Nephron (organoid): ENCODE measurements around the gene TBCD.
A peak's percentile ranks its signal among the peaks of the same experiment; 100 is the strongest.

ENCODE experiments used
- H3K27ac Mint-ChIP-seq, 3 experiments: 2 replicates each; pipeline ENCODE4 v1.8.0; 2020; ENCODE audit warnings: mixed read lengths in 3 of 3, mild to moderate bottlenecking in 2 of 3, moderate library complexity in 1 of 3
- H3K27me3 Mint-ChIP-seq: 2 replicates; pipeline ENCODE4 v1.8.0; 2021; ENCODE audit warnings: low read depth, mild to moderate bottlenecking, moderate library complexity, mixed read lengths
- H3K36me3 Mint-ChIP-seq: 2 replicates; pipeline ENCODE4 v1.8.0; 2020; ENCODE audit warnings: low read depth, mixed read lengths
- H3K4me1 Mint-ChIP-seq: 2 replicates; pipeline ENCODE4 v1.8.0; 2020; ENCODE audit warnings: mixed read lengths
- H3K4me3 Mint-ChIP-seq, 3 experiments: 2 replicates each; pipeline ENCODE4 v1.8.0; 2020; ENCODE audit warnings: mild to moderate bottlenecking in 3 of 3, mixed read lengths in 3 of 3, moderate library complexity in 2 of 3
- H3K9me3 Mint-ChIP-seq: 2 replicates; pipeline ENCODE4 v1.8.0; 2020; ENCODE audit warnings: mixed read lengths
- TF ChIP-seq, protein P1 (sequence below), 3 experiments: fragments of 200-600 bp; sonication (generic); IDR thresholded peaks; one replicate each; pipeline ENCODE4 v1.5.0; 2021; ENCODE audit warnings: antibody characterized with exemption in 3 of 3; ENCODE audit not compliant: unreplicated experiment in 3 of 3

TBCD gene

DNA sequence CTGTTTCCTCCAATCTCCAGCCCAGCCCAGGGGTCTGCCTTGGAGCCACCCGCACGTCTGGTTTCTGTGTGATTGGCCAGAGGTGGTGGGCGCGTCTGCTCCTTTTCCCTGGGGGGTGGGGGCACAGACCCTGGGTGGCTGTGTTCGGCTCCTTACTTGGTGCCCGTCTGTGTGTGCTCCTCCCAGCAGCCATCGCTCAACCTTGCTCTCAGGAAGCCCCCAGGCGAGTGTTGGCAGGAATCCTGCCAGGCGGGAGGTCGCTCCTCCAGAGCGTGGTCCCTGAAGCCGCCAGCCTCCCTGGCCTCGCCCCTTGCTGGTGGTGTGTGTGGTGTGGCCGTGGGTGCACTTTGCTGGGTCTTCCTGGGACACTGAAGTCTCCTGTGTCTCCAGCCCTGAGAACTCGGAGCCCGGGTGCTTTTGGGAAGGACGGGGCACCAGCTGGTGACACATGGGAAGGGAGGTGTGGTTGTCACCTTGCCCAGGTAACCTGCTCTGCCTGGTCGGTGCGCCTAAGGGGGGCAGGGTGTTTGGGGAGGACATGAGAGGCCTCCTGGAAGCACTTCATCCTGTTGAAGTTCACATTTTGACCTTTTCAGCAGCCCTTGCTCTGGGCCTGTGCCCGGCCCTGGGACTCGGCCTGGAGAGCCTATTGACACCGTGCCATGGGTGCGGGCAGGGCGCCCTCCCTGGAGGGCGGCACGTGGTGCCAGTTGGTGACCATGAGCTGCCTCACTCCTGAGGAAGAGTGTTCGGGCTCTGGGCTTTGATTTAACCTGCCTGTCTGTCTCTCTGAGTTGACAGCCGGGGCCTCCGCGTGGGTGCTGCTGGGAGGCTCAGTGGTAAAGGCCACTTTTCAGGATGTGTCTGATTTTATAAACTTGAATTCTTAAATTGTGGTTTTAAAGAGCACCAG is 137.0 kb downstream of the TBCD start:
- Mint-ChIP-seq H3K9me3 (no peaks in the 10 kb centered on the region), H3K27ac (peak overlapping the region; percentile 86 to 94 (median 91)), H3K27me3 (peaks cover 4% of the 10 kb centered on the region), H3K4me3 (no peak overlapping the region), H3K36me3 (peaks cover 21% of the 10 kb centered on the region), H3K4me1 (peaks cover 80% of the 10 kb centered on the region)
- TF ChIP-seq, protein P1, sequence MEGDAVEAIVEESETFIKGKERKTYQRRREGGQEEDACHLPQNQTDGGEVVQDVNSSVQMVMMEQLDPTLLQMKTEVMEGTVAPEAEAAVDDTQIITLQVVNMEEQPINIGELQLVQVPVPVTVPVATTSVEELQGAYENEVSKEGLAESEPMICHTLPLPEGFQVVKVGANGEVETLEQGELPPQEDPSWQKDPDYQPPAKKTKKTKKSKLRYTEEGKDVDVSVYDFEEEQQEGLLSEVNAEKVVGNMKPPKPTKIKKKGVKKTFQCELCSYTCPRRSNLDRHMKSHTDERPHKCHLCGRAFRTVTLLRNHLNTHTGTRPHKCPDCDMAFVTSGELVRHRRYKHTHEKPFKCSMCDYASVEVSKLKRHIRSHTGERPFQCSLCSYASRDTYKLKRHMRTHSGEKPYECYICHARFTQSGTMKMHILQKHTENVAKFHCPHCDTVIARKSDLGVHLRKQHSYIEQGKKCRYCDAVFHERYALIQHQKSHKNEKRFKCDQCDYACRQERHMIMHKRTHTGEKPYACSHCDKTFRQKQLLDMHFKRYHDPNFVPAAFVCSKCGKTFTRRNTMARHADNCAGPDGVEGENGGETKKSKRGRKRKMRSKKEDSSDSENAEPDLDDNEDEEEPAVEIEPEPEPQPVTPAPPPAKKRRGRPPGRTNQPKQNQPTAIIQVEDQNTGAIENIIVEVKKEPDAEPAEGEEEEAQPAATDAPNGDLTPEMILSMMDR (IDR thresholded peaks at IDR 0.05; ENCODE audit: unreplicated experiment in 3 of 3): no peak

DNA sequence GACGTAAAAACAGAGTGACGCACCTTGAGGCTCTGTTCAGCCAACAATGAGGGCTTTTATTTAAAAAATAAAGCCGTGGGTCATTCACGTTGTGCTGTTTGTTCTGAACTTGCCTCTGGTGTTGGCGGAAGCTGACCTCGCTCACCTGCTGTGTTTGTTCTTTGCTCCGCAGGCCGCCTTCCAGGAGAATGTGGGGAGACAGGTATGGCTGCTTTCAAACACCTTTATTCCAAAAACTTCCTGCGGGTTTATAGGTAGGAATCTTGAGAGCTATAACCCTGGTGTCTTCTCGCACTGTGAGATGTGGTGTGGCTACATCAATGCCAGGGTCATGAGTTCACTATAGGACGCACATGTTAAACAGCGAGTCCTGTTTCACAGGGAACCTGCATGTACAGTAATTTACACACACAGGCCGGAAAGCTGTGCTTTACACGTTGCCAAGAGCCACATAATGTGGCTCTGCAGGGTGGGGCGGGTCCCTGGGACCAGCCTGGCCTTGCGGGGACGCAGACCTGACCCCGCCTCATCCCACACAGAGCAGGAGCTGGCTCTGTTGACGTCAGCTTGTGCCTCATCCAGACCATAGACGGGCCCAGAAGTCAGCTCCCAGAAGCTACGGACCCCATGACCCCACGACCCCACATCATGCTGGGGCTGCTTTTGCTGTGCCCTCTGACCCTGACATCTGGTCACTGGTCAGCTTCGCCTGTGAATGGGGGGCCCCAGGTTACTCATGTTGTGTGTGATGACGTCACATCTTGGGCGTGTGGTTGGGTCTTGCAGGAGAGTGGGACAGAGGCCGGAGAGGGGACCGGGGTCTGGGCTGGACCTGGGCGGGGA is 137.9 kb downstream of the TBCD start:
- peak overlapping the region; percentile 73 to 91 (median 86) for H3K27ac Mint-ChIP-seq
- H3K36me3 Mint-ChIP-seq: peaks cover 26% of the 10 kb centered on the region
- peak overlapping the region in 1 of 3 experiments; percentile 12 for H3K4me3 Mint-ChIP-seq
- H3K27me3 Mint-ChIP-seq: peaks cover 2% of the 10 kb centered on the region
- no peaks in the 10 kb centered on the region for H3K9me3 Mint-ChIP-seq
- TF ChIP-seq, protein P1 (IDR thresholded peaks at IDR 0.05; ENCODE audit: unreplicated experiment in 3 of 3): no peak
- H3K4me1 Mint-ChIP-seq: peaks cover 80% of the 10 kb centered on the region

- Mint-ChIP-seq H3K27me3 (no peaks in the 10 kb centered on the region), H3K4me1 (peaks cover 75% of the 10 kb centered on the region), H3K36me3 (peaks cover 30% of the 10 kb centered on the region), H3K27ac (peak overlapping the region; percentile 86 to 92 (median 91)), H3K4me3 (peak overlapping the region in 2 of 3 experiments; percentile 13 to 41), H3K9me3 (no peaks in the 10 kb centered on the region)
- TF ChIP-seq, protein P1 (IDR thresholded peaks at IDR 0.05; ENCODE audit: unreplicated experiment in 3 of 3): no peak
These were observed 138.5 kb downstream of the TBCD start for GRCh38 chr17:82890339-82890730.

DNA sequence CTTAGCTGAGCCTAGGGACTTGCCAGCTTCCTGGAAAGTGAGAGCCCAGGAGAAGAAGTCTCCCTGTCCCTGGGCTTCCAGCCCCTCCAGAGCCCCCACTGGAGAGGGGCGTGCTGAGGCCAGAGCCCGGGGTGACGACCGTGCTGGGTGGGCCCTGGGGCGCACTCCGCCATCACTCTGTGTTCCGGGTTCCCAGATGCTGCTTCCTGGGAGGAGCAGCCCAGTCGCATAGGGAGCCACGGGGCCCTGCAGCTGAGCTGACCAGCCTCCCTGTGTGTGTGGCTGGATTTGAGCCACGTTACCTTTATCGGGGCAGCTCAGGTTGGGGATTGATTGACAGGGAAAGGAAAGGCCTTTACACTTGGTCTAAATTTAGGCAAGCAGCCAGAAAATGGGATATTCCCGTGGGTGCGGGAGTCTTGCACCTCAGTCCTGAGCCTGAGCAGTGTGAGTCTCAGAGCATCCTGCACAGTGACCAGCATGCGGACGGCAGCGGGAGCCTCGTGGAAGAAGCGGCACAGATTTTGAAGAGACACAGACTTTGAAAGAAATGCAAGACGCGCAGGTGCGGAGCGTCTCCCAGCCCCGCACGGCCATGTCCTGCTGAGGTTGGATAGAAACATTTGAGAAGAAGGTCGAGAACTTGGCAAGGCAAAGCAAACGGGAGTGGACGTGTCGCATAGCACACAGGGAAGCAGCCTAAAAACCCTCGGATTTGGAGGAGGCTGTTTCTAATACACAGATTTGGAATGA is 139.2 kb downstream of the TBCD start:
- H3K27ac Mint-ChIP-seq: peak overlapping the region; percentile 86 to 92 (median 91)
- H3K4me3 Mint-ChIP-seq: peak overlapping the region; percentile 30 to 49 (median 37)
- TF ChIP-seq, protein P1 (IDR thresholded peaks at IDR 0.05; ENCODE audit: unreplicated experiment in 3 of 3): no peak
- H3K27me3 Mint-ChIP-seq: no peaks in the 10 kb centered on the region
- H3K4me1 Mint-ChIP-seq: peaks cover 69% of the 10 kb centered on the region
- no peaks in the 10 kb centered on the region for H3K9me3 Mint-ChIP-seq
- H3K36me3 Mint-ChIP-seq: peaks cover 33% of the 10 kb centered on the region

DNA sequence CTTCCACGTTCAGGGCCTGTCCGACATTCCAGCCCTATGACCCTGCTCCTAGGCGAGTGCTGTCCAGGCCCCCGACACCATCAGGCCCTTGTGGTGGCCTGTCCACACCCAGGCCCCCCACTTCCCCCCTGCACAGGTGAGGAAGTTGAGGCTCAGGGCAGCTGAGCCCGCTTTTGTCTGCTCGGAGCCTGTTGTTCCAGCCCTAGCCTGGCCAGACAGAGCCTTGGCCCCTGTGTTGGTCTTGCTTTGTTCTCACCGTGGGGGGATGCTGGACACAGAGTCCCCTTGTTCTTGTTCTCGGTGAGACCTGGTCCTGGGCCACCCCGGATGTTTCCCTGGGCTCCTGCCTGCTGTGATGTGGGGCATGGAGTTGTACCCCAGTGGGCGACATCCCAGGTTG is 140.0 kb downstream of the TBCD start:
- no peaks in the 10 kb centered on the region for H3K9me3 Mint-ChIP-seq
- H3K27me3 Mint-ChIP-seq: no peaks in the 10 kb centered on the region
- peaks cover 67% of the 10 kb centered on the region for H3K4me1 Mint-ChIP-seq
- peak overlapping the region; percentile 90 to 96 (median 95) for H3K27ac Mint-ChIP-seq
- TF ChIP-seq, protein P1 (IDR thresholded peaks at IDR 0.05; ENCODE audit: unreplicated experiment in 3 of 3): no peak
- H3K4me3 Mint-ChIP-seq: no peak overlapping the region
- H3K36me3 Mint-ChIP-seq: peaks cover 37% of the 10 kb centered on the region
